HG03378 (cell line): ENCODE measurements around the gene KLK1.

Experiments used
- ATAC-seq: cut with Tn5 transposase; IDR thresholded peaks from one replicate; pipeline ENCODE4 v1.9.1; 2021; ENCODE audit warnings: mild to moderate bottlenecking, moderate library complexity; ENCODE audit not compliant: unreplicated experiment

KLK1 gene

DNA sequence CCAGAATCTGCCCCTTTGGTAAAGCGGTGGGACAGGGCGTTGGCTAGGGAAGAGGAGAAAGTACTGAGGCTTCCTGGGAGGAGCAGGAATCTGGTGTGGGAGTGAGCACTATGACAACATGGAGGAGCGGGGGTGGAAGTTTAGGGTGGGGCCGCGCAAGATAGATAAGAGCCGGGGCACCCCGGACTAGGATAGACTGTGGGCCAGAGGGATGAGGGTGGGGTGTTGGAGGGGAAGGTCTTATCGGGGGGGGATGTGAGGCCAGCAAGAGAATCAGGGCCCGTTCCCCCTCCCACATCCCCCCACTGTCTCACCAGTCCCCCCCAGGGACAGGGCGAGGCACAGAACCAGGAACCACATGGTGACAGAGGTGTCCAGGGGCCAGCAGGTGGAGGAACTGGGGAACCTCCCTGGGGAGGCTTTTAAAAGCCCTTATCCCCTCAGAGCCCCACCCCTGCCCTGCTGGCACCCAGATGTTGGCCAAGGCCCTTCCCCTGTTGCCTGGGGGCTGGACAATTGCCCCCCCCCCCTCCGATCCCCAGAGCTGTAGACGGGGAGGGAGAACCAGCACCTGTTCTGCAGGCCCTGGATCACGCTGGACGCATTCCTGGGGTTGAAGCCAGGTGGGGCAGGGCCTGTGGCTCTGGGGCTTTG, at the start of gene KLK1:
TSS of gene KLK1 (minus strand) at position 399 of the 654 bp plus-strand sequence. CDS start at position 360, 39 bp downstream.
- ATAC-seq: no peak

DNA sequence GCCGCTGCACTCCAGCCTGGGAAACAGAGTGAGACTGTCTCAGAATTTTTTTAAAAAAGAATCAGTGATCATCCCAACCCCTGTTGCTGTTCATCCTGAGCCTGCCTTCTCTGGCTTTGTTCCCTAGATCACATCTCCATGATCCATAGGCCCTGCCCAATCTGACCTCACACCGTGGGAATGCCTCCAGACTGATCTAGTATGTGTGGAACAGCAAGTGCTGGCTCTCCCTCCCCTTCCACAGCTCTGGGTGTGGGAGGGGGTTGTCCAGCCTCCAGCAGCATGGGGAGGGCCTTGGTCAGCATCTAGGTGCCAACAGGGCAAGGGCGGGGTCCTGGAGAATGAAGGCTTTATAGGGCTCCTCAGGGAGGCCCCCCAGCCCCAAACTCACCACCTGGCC, 49.5 kb upstream of the KLK1 start, which contains the start of gene KLK2:
TSS of gene KLK2 (plus strand) at position 384 of the 400 bp plus-strand sequence. CDS start 35 bp downstream, outside the sequence.
- ATAC-seq: no peak

DNA sequence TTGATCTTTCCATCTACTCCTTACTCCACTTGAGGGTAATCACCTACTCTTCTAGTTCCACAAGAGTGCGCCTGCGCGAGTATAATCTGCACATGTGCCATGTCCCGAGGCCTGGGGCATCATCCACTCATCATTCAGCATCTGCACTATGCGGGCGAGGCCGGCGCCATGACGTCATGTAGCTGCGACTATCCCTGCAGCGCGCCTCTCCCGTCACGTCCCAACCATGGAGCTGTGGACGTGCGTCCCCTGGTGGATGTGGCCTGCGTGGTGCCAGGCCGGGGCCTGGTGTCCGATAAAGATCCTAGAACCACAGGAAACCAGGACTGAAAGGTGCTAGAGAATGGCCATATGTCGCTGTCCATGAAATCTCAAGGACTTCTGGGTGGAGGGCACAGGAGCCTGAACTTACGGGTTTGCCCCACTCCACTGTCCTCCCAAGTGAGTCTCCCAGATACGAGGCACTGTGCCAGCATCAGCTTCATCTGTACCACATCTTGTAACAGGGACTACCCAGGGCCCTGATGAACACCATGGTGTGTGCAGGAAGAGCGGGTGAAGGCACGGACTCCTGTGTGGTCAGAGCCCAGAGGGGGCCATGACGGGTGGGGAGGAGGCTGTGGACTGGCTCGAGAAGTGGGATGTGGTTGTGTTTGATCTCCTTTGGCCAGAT, 47.0 kb upstream of the KLK1 start:
- no peak for ATAC-seq

DNA sequence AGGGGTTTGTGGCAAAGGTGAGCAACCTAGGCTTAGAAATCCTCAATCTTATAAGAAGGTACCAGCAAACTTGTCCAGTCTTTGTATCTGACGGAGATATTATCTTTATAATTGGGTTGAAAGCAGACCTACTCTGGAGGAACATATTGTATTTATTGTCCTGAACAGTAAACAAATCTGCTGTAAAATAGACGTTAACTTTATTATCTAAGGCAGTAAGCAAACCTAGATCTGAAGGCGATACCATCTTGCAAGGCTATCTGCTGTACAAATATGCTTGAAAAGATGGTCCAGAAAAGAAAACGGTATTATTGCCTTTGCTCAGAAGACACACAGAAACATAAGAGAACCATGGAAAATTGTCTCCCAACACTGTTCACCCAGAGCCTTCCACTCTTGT, 45.9 kb upstream of the KLK1 start:
- ATAC-seq: no peak

DNA sequence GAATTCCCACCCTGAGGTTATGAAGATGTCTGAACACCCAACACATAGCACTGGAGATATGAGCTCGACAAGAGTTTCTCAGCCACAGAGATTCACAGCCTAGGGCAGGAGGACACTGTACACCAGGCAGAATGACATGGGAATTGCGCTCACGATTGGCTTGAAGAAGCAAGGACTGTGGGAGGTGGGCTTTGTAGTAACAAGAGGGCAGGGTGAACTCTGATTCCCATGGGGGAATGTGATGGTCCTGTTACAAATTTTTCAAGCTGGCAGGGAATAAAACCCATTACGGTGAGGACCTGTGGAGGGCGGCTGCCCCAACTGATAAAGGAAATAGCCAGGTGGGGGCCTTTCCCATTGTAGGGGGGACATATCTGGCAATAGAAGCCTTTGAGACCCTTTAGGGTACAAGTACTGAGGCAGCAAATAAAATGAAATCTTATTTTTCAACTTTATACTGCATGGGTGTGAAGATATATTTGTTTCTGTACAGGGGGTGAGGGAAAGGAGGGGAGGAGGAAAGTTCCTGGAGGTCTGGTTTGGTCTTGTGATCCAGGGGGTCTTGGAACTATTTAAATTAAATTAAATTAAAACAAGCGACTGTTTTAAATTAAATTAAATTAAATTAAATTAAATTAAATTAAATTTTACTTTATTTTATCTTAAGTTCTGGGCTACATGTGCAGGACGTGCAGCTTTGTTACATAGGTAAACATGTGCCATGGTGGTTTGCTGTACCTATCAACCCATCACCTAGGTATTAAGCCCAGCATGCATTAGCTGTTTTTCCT, 38.1 kb upstream of the KLK1 start:
- ATAC-seq: no peak

DNA sequence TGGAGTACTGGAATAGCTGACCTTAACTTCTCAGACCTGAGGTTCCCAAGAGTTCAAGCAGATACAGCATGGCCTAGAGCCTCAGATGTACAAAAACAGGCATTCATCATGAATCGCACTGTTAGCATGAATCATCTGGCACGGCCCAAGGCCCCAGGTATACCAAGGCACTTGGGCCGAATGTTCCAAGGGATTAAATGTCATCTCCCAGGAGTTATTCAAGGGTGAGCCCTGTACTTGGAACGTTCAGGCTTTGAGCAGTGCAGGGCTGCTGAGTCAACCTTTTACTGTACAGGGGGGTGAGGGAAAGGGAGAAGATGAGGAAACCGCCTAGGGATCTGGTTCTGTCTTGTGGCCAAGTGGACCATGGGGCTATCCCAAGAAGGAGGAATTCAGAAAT, 37.4 kb upstream of the KLK1 start:
- no peak for ATAC-seq

DNA sequence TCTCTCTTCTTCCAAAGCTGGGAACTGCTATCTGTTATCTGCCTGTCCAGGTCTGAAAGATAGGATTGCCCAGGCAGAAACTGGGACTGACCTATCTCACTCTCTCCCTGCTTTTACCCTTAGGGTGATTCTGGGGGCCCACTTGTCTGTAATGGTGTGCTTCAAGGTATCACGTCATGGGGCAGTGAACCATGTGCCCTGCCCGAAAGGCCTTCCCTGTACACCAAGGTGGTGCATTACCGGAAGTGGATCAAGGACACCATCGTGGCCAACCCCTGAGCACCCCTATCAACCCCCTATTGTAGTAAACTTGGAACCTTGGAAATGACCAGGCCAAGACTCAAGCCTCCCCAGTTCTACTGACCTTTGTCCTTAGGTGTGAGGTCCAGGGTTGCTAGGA, 36.3 kb upstream of the KLK1 start:
- no peak for ATAC-seq

DNA sequence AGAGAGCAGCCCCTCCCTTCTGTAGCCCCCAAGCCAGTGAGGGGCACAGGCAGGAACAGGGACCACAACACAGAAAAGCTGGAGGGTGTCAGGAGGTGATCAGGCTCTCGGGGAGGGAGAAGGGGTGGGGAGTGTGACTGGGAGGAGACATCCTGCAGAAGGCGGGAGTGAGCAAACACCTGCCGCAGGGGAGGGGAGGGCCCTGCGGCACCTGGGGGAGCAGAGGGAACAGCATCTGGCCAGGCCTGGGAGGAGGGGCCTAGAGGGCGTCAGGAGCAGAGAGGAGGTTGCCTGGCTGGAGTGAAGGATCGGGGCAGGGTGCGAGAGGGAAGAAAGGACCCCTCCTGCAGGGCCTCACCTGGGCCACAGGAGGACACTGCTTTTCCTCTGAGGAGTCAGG, 35.3 kb upstream of the KLK1 start:
- ATAC-seq: no peak

DNA sequence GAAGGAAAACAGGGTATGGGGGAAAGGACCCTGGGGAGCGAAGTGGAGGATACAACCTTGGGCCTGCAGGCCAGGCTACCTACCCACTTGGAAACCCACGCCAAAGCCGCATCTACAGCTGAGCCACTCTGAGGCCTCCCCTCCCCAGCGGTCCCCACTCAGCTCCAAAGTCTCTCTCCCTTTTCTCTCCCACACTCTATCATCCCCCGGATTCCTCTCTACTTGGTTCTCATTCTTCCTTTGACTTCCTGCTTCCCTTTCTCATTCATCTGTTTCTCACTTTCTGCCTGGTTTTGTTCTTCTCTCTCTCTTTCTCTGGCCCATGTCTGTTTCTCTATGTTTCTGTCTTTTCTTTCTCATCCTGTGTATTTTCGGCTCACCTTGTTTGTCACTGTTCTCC, 33.8 kb upstream of the KLK1 start:
- ATAC-seq: no peak

DNA sequence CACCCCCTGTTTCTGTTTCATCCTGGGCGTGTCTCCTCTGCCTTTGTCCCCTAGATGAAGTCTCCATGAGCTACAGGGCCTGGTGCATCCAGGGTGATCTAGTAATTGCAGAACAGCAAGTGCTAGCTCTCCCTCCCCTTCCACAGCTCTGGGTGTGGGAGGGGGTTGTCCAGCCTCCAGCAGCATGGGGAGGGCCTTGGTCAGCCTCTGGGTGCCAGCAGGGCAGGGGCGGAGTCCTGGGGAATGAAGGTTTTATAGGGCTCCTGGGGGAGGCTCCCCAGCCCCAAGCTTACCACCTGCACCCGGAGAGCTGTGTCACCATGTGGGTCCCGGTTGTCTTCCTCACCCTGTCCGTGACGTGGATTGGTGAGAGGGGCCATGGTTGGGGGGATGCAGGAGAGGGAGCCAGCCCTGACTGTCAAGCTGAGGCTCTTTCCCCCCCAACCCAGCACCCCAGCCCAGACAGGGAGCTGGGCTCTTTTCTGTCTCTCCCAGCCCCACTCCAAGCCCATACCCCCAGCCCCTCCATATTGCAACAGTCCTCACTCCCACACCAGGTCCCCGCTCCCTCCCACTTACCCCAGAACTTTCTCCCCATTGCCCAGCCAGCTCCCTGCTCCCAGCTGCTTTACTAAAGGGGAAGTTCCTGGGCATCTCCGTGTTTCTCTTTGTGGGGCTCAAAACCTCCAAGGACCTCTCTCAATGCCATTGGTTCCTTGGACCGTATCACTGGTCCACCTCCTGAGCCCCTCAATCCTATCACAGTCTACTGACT, 31.2 kb upstream of the KLK1 start, which contains the start of gene KLK3:
TSS of gene KLK3 (plus strand) at position 280 of the 775 bp plus-strand sequence. CDS start at position 321, 41 bp downstream.
- no peak for ATAC-seq

DNA sequence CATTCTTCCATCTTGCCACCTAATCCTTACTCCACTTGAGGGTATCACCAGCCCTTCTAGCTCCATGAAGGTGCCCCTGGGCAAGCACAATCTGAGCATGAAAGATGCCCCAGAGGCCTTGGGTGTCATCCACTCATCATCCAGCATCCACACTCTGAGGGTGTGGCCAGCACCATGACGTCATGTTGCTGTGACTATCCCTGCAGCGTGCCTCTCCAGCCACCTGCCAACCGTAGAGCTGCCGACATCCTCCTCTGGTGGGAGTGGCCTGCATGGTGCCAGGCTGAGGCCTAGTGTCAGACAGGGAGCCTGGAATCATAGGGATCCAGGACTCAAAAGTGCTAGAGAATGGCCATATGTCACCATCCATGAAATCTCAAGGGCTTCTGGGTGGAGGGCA, 28.0 kb upstream of the KLK1 start:
- no peak for ATAC-seq

DNA sequence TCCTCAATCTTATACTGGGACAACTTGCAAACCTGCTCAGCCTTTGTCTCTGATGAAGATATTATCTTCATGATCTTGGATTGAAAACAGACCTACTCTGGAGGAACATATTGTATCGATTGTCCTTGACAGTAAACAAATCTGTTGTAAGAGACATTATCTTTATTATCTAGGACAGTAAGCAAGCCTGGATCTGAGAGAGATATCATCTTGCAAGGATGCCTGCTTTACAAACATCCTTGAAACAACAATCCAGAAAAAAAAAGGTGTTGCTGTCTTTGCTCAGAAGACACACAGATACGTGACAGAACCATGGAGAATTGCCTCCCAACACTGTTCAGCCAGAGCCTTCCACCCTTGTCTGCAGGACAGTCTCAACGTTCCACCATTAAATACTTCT, 27.2 kb upstream of the KLK1 start:
- no peak for ATAC-seq

DNA sequence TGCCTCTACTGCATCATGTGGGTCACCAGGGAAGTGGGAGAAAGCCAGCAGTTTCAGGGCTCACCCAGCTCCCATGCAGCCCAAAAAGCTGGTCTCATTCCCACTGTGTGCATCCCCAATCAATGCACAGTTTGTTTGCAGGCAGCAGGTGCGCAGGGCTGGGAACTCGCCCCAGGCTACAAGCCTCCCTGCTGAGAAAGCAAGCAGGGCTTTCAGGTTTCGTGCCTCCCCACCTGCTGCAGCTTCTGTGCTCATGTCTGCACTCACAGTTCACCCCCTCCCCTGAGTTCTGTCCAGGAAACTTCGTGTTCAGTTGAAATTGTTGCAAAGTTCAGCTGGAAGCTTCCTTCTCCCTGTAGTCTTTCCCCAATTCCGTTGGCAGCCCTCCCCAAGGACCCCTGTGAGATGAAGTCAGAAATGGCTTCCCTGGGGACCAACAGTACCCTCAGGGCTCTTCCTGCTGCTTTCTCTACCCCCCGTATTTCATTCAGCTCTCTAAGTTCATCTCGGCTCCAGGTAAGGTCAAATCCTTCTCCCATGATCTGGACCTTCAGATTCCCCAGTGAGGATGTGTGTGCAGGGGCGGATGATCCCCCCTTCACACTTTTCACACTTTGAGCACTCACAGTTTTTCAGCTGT, 20.8 kb upstream of the KLK1 start:
- ATAC-seq: no peak

DNA sequence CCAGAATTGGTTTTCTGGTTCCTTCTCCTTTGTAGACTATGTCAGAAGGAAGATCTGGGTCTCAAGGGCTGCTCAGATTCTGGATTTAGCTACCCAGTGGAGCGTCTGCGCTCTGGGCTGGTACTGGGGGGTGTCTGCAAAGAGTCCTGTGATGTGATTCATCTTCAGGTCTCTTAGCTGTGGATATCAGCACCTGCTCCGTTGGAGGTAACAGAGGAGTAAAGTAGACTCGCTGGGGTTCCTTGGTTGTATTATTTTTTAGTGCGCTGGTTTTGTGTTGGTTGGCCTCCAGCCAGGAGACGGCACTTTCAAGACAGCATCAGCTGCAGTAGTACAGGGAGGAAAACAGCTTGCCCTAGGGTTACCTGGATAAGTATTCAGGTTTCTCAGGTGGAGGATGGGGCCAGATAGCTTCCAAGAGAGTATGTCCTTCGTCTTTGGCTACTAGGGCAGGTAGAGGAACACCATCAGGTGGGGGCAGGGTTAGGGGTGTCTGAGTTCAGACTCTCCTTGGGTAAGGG, 20.2 kb upstream of the KLK1 start:
- ATAC-seq: no peak

DNA sequence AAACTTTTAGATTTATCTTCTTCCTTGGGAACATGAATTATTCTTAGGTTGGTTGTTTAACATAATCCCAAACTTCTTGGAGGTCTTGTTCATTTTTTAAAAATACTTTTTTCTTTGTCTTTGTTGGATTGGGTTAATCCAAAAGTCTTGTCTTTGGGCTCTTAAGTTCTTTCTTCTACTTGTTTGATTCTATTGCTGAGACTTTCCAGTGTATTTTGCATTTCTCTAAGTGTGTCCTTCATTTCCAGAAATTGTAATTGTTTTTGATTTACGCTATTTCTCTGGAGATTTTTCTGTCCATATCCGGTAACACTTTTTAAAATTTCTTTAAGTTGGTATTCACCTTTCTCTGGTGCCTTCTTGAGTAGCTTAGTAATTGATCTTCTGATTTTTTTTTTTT, 19.6 kb upstream of the KLK1 start:
- ATAC-seq: no peak

DNA sequence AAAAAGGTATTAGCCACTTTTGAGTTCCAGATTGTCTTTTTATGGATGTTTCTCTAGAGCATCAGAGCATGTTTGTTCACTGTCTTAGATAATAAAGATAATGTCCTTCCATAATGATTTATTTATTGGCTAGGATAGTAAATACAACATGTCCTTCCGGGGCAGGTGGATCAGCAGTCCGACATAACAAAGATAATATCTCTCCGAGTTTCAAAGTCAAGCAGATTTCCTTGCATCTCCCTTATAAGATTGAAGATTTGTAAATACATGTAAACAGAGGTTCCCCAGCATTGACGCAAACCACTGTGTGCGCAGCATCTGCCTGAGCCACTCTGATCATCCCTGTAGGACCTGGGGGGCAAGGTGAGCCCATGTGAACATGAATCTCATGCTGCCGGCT, 18.5 kb upstream of the KLK1 start:
- ATAC-seq: no peak

DNA sequence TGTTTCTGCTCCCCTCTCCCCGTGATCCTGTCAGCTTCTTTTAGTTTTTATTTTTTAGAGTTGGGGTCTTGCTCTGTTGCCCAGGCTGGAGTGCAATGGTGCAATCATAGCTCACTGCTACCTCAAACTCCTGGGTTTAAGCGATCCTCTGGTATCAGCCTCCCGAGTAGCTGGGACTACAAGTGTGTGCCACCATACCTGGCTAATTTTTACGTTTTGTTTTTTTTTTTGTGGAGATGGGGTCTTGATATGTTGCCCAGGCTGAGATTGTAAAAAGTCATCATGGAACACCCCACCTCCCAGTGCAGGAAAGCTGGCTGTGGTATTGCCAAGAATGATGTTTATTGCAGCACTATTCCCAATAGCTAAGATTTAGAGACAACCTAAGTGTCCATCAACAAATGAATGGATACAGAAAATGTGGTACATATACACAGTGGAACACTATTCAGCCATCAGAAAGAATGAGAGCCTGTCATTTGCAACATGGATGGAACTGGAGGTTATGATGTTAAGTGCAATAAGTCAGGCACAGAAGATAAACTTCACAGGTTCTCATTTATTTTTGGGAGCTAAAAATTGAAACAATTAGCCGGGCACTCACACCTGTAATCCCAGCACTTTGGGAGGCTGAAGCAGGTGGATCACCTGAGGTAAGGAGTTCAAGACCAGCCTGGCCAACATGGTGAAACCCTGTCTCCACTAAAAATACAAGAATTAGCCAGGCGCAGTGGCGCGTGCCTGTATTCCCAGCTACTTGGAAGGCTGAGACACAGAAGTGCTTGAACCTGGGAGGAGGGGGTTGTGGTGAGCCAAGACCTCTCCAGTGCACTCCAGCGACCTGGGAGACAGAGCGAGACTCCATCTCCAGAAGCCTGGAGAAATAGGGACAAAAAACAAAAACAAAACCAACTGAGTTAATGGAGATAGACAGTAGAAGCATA, 16.4 kb upstream of the KLK1 start:
- ATAC-seq: no peak

DNA sequence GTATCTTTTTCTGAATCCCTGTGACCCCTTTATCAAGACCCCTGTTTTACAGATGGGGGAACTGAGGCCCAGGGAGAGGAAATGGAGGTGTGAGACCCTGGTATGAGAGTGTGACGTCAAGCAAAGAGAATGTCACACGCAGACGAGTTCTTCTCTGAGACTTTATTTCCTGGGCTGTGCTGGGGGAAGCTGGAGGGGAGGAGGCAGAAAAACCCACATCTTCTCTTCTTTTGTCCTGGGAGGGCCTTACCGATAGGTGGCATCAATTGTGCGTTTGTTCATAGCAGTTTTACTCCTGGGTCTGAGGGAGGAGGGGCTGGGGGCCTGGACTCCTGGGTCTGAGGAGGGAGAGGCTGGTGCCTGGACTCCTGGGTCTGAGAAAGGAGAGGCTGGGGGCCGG, 14.7 kb upstream of the KLK1 start:
- ATAC-seq: no peak

DNA sequence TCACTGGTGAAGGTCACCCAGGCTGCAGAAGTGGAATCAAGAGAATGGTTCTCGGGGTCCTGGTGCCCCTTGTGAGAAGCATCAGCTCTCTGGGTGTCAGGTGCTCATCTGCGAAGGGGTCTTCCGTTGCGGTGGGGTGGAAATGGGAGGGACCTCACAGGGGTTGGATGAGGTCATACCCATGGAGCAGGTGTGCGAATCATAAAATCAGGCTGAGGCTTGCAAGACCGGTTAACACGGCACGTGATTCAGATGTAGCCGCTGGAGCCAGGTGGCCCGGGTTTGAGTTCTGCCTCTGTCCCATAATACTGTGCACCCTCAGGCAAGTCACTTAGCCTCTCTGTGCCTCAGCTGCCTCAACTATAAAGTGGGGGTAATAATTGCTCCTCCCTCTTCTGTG, 13.7 kb upstream of the KLK1 start:
- ATAC-seq: no peak
